Measurements from ENCODE around the gene ACYP2.

DNA sequence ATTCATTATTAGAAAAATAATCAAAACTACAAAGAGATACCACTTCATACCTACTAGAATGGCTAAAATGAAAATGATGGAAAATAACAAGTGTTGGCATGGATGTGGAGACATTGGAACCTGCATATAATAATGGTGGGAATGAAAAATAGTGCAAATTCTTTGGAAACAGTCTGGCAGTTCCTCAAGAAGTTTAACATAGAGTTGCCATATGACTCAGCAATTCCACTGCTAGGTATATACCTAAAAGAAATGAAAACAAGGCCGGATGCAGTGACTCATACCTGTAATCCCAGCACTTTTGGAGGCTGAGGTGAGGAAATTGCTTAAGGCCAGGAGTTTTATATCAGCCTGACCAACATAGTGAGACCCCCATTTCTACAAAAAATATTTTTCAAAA lies 41.6 kb upstream of the ACYP2 start:
- TF ChIP-seq, protein P1, sequence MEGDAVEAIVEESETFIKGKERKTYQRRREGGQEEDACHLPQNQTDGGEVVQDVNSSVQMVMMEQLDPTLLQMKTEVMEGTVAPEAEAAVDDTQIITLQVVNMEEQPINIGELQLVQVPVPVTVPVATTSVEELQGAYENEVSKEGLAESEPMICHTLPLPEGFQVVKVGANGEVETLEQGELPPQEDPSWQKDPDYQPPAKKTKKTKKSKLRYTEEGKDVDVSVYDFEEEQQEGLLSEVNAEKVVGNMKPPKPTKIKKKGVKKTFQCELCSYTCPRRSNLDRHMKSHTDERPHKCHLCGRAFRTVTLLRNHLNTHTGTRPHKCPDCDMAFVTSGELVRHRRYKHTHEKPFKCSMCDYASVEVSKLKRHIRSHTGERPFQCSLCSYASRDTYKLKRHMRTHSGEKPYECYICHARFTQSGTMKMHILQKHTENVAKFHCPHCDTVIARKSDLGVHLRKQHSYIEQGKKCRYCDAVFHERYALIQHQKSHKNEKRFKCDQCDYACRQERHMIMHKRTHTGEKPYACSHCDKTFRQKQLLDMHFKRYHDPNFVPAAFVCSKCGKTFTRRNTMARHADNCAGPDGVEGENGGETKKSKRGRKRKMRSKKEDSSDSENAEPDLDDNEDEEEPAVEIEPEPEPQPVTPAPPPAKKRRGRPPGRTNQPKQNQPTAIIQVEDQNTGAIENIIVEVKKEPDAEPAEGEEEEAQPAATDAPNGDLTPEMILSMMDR (IDR thresholded peaks at IDR 0.05): no peak
- TF ChIP-seq POLR2A (IDR thresholded peaks at IDR 0.05): no peak

All from esophagus squamous epithelium (tissue), 4 donors.